TTC549 (cell line): ENCODE data around the gene GOLGA6D.
"Not testable (repeated sequence)": the region's sequence is repeated elsewhere in the genome, so short reads cannot be mapped to it uniquely, and the experiment has no call there.

Experiments used
- FAIRE-seq: peaks from 2 replicates; lab custom pipeline; 2012; peaks lifted over from hg19 to GRCh38; lab: Jason Lieb, UNC

The GOLGA6D gene

GRCh38 chr15:75284152-75284551, 1.5 kb downstream of the GOLGA6D start:
- not testable (repeated sequence) for FAIRE-seq

- not testable (repeated sequence) for FAIRE-seq
Observed at GRCh38 chr15:75293660-75294059, 11.0 kb downstream of the GOLGA6D start.

GRCh38 chr15:75298541-75299310, 16.1 kb downstream of the GOLGA6D start:
- not testable (repeated sequence) for FAIRE-seq

GRCh38 chr15:75299311-75299688, 16.7 kb downstream of the GOLGA6D start:
- FAIRE-seq, result not testable (repeated sequence)

GRCh38 chr15:75300026-75300425, 17.4 kb downstream of the GOLGA6D start:
- FAIRE-seq, result not testable (repeated sequence)

GRCh38 chr15:75302318-75302717, 19.7 kb downstream of the GOLGA6D start:
- FAIRE-seq, result no peak

GRCh38 chr15:75302753-75303152, 20.1 kb downstream of the GOLGA6D start:
- not testable (repeated sequence) for FAIRE-seq

- no peak for FAIRE-seq
Observed at GRCh38 chr15:75306188-75306587, 23.6 kb downstream of the GOLGA6D start.

GRCh38 chr15:75307778-75308390, 25.2 kb downstream of the GOLGA6D start:
- FAIRE-seq, result no peak

GRCh38 chr15:75309711-75310110, 27.1 kb downstream of the GOLGA6D start:
- FAIRE-seq, result no peak

- not testable (repeated sequence) for FAIRE-seq
Observed at GRCh38 chr15:75312548-75312947, 29.9 kb downstream of the GOLGA6D start.

- no peak for FAIRE-seq
Observed at GRCh38 chr15:75313116-75313845, 30.6 kb downstream of the GOLGA6D start.

- FAIRE-seq, result no peak
Observed at GRCh38 chr15:75314552-75315290, 32.1 kb downstream of the GOLGA6D start.

GRCh38 chr15:75319231-75319897, 36.7 kb downstream of the GOLGA6D start:
- not testable (repeated sequence) for FAIRE-seq

- no peak for FAIRE-seq
Observed at GRCh38 chr15:75321711-75322110, 39.1 kb downstream of the GOLGA6D start.

GRCh38 chr15:75325922-75326321, 43.3 kb downstream of the GOLGA6D start:
- FAIRE-seq, result no peak

GRCh38 chr15:75327005-75327404, 44.4 kb downstream of the GOLGA6D start:
- no peak for FAIRE-seq

GRCh38 chr15:75327491-75327890, 44.9 kb downstream of the GOLGA6D start:
- FAIRE-seq, result no peak

GRCh38 chr15:75328493-75329314, 46.1 kb downstream of the GOLGA6D start:
- FAIRE-seq, result no peak

- FAIRE-seq, result no peak
Observed at GRCh38 chr15:75329571-75329970, 46.9 kb downstream of the GOLGA6D start.

GRCh38 chr15:75332093-75332492, 49.5 kb downstream of the GOLGA6D start:
- not testable (repeated sequence) for FAIRE-seq
